ENCODE data around the gene FSTL4.

DNA sequence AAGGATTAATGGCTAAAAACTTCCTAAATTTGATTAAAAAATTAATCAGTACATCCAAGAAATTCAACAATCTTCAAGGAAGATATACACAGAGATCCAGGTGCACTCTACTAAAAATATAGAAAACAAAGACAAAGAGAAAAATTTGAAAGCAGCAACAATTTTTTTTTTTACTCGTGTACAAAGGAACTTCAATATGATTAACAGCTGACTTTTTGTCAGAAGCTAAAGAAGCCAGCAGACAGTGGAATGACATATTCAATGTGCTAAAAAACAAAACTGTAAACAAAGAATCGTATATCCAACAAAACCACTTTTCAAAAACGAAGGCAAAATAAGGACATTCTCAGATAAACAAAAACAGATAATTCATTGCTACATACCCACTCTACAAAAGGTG, 234.6 kb downstream of the FSTL4 start:
- TF ChIP-seq, protein P1, sequence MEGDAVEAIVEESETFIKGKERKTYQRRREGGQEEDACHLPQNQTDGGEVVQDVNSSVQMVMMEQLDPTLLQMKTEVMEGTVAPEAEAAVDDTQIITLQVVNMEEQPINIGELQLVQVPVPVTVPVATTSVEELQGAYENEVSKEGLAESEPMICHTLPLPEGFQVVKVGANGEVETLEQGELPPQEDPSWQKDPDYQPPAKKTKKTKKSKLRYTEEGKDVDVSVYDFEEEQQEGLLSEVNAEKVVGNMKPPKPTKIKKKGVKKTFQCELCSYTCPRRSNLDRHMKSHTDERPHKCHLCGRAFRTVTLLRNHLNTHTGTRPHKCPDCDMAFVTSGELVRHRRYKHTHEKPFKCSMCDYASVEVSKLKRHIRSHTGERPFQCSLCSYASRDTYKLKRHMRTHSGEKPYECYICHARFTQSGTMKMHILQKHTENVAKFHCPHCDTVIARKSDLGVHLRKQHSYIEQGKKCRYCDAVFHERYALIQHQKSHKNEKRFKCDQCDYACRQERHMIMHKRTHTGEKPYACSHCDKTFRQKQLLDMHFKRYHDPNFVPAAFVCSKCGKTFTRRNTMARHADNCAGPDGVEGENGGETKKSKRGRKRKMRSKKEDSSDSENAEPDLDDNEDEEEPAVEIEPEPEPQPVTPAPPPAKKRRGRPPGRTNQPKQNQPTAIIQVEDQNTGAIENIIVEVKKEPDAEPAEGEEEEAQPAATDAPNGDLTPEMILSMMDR (optimal IDR thresholded peaks at IDR 0.05 in 1 of 3, IDR thresholded peaks at IDR 0.05 in 1 of 3, conservative IDR thresholded peaks at IDR 0.05 in 1 of 3; ENCODE audit: extremely low read depth in 1 of 3, insufficient read depth in 2 of 3, low read length in 3 of 3): no peak
- TF ChIP-seq EZH2 (IDR thresholded peaks at IDR 0.05; ENCODE audit: low read length): no peak

Measured in keratinocyte (primary cell).